Transverse colon (tissue), 4 donors: Measurements from ENCODE around the gene RRBP1. TPM values are rescaled to one million over a fixed set of nuclear protein-coding genes. Genes with fewer than 3 reads are reported as not detected.

ENCODE experiments used
- DNase-seq: peaks from one replicate; pipeline ENCODE4 v3.0.0-alpha.2; 2019
- H3K27ac ChIP-seq, 4 donors: fragments of 200-600 bp; sonication (generic); 2 replicates each; pipeline ENCODE4 v1.5.1; 2016 to 2018; ENCODE audit warnings: inconsistent platforms in 4 of 4
- H3K27me3 ChIP-seq: fragments of 200-600 bp; sonication (generic); 2 replicates; pipeline ENCODE4 v1.5.1; 2017; ENCODE audit warnings: inconsistent platforms
- H3K36me3 ChIP-seq, 4 donors: fragments of 200-600 bp; sonication (generic); 2 replicates each; pipeline ENCODE4 v1.5.1; 2017 to 2019; ENCODE audit warnings: inconsistent platforms in 4 of 4
- H3K4me1 ChIP-seq, 4 donors: fragments of 200-600 bp; sonication (generic); 2 replicates each; pipeline ENCODE4 v1.5.1; 2017 to 2020; ENCODE audit warnings: inconsistent platforms in 4 of 4
- H3K4me3 ChIP-seq, 4 donors: fragments of 200-600 bp; sonication (generic); 1 replicate in 1 of 4; 2 replicates in 3 of 4; pipeline versions ENCODE4 v1.5.1 to v1.6.1; 2017 to 2019; ENCODE audit warnings: inconsistent platforms in 4 of 4
- H3K9me3 ChIP-seq, 2 donors: fragments of 200-600 bp; sonication (generic); 2 replicates each; pipeline ENCODE4 v1.5.1; 2017 to 2019; ENCODE audit warnings: inconsistent platforms in 2 of 2
- CTCF ChIP-seq, 5 experiments: fragments of 200-600 bp in 3 of 5; fragments of 450-650 bp in 2 of 5; sonication (generic) in 3 of 5; IDR thresholded peaks; 1 replicate in 2 of 5; 2 replicates in 3 of 5; pipeline ENCODE4 v1.5.1; 2016 to 2017; ENCODE audit warnings: antibody characterized with exemption in 5 of 5, inconsistent platforms in 3 of 5, mild to moderate bottlenecking in 2 of 5, moderate library complexity in 1 of 5
- EP300 ChIP-seq: sonication (generic); formaldehyde crosslinking; IDR thresholded peaks from one replicate; pipeline ENCODE4 v1.6.1; 2017; ENCODE audit warnings: antibody characterized with exemption, low read depth
- POLR2A ChIP-seq: fragments of 450-650 bp; IDR thresholded peaks from one replicate; pipeline ENCODE4 v1.6.1; 2016; ENCODE audit warnings: antibody characterized with exemption, mild to moderate bottlenecking, moderate library complexity
- POLR2AphosphoS5 ChIP-seq, 3 donors: sonication (generic); formaldehyde crosslinking; IDR thresholded peaks; one replicate each; pipeline ENCODE4 v1.6.1; 2016; ENCODE audit warnings: antibody characterized with exemption in 3 of 3
- WGBS, 2 donors: methylation state at CpG; one replicate each; pipeline ENCODE4 v1.1.5; 2018; ENCODE audit warnings: low coverage in 1 of 2; 5-methylcytosine and 5-hydroxymethylcytosine counted together
- in situ Hi-C, 4 donors: fragments of 200-750 bp; cut with MboI; loops; one replicate each; pipeline versions ENCODE4 v1.15.0 to v1.15.1; 2017; ENCODE audit warnings: low sequenced_read_pairs in 3 of 4, low pct_ligation_motif_present in 1 of 4, low pct_unique_long_range_greater_than_20kb in 1 of 4
- intact Hi-C: fragments of 100-400 bp; cut with DNase I; formaldehyde crosslinking; loops from one replicate; pipeline ENCODE4 v1.15.1; 2023; ENCODE audit warnings: low total_unique reads
- total RNA-seq, 4 donors: library from RNA; depleted of rRNA; stranded (reverse); fragments of >200 nt; gene quantifications; one replicate each; pipeline ENCODE4 v1.1.0, GENCODE V29; 2016

The RRBP1 gene
- total RNA-seq, 4 donors from 2014 or later, result 219 to 403 (median 288) TPM

- TF ChIP-seq EP300, result no peak
- TF ChIP-seq POLR2AphosphoS5 (IDR thresholded peaks at IDR 0.05), result no peak
- no peak for TF ChIP-seq POLR2A
- TF ChIP-seq CTCF (IDR thresholded peaks at IDR 0.05), result no peak
- H3K27me3 ChIP-seq, result no peaks in the 10 kb centered on the region
- WGBS, 2 donors, result 87 to 88% methylated on average over 4 to 7 of the region's 7 CpGs
- H3K4me3 ChIP-seq, result no peak overlapping the region
- no peaks in the 10 kb centered on the region for H3K9me3 ChIP-seq
- no peak for DNase-seq
- H3K4me1 ChIP-seq, result peaks cover 6 to 31% (median 24%) of the 10 kb centered on the region in 4 donors
- intact Hi-C loops (no loop called here), in situ Hi-C loops (loop anchor here in 2 of 4 donors (25.0 kb wide), 2 partner anchors 257 to 282 kb away; no protein-coding TSS in a partner anchor)
- peak overlapping the region in 1 of 4 donors; percentile 4 for H3K27ac ChIP-seq
- H3K36me3 ChIP-seq, result peaks cover 0 to 17% (median 5%) of the 10 kb centered on the region in 4 donors
Measured at GRCh38 chr20:17655286-17655651, 26.8 kb downstream of the RRBP1 start.

- Histone ChIP-seq H3K4me1 (peaks cover 10 to 36% (median 25%) of the 10 kb centered on the region in 4 donors), H3K36me3 (peaks cover 0 to 12% (median 5%) of the 10 kb centered on the region in 4 donors), H3K27ac (peak overlapping the region in 1 of 4 donors; percentile 4), H3K4me3 (no peak overlapping the region), H3K27me3 (no peaks in the 10 kb centered on the region), H3K9me3 (no peaks in the 10 kb centered on the region)
- TF ChIP-seq POLR2A (no peak), CTCF (IDR thresholded peaks at IDR 0.05) (peak; percentile 39 to 56 (median 52)), EP300 (no peak), POLR2AphosphoS5 (IDR thresholded peaks at IDR 0.05) (no peak)
- DNase-seq, result peak; percentile 52
- in situ Hi-C loops, result loop anchor here in 2 of 4 donors (25.0 kb wide), 2 partner anchors 258 to 283 kb away; no protein-coding TSS in a partner anchor
- intact Hi-C loops, result no loop called here
- 60 to 70% methylated on average over 4 to 7 of the region's 7 CpGs for WGBS, 2 donors
Measured at GRCh38 chr20:17654649-17655285, 27.3 kb downstream of the RRBP1 start.

DNA sequence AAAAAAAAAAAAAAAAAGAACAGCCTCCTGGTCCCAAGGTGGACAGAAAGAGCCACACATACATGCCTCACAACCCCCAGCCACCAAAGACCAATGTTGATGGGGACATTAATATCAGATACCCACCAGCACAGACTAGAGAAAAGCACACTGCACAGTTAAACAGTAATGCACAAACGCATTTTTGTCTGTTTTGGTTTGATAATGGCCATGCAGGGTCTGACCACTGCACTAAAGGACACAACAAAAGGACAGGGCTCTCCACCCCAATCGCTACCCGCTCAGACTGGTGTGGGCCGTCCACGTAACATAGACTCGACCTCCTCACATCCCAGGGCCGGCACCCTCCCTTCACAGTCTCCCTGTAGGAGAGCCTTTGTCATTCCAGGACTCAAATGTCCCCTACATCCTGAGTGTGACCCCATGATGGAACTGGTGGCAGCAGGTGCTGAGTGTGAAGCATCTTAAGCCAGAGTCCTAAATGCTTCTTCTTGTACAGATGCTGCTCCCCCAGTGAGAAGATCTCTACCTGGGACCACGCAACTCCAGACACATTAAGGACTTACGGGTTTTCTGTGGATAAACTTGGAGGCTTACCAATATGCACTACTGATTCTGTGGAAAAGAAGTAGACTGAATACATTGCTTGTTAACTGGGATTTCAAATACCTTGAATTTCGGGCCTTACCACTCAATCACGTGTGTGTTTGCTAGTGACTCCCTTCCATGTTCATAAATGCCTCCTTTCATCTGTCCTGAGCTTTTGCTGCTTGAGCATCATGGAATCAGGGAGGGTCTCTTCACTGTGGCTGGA, 28.0 kb downstream of the RRBP1 start:
- intact Hi-C loops (no loop called here), in situ Hi-C loops (loop anchor here in 2 of 4 donors (25.0 kb wide), 2 partner anchors 258 to 283 kb away; no protein-coding TSS in a partner anchor)
- DNase-seq, result no peak
- no peak overlapping the region for H3K4me3 ChIP-seq
- peaks cover 18 to 43% (median 32%) of the 10 kb centered on the region in 4 donors for H3K4me1 ChIP-seq
- no peaks in the 10 kb centered on the region for H3K27me3 ChIP-seq
- peaks cover 0 to 10% (median 4%) of the 10 kb centered on the region in 4 donors for H3K36me3 ChIP-seq
- no peaks in the 10 kb centered on the region for H3K9me3 ChIP-seq
- no peak overlapping the region for H3K27ac ChIP-seq
- TF ChIP-seq EP300 (no peak), CTCF (IDR thresholded peaks at IDR 0.05) (no peak), POLR2AphosphoS5 (IDR thresholded peaks at IDR 0.05) (no peak), POLR2A (no peak)
- WGBS, 2 donors, result 87% methylated on average over 3 to 11 of the region's 11 CpGs

DNA sequence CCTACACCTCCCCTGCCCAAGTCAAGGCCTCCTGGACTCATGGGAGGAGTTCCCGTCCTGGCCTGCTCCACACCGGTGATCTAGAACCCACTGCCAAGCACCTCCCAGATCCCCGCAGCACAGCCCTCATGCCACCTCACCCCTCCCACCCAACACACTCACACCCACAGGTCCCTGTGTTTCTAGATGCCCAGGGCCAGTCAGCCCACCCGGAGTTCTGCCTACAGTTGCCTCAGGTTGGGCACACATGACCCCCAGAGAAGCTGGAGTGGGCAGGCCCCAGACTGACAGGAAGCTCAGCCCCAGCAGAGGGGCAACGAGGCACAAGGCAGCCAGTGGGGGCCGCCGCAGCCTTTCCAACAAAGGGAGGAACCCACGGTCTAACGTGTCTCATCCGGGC, 29.6 kb downstream of the RRBP1 start:
- H3K27me3 ChIP-seq, result no peaks in the 10 kb centered on the region
- in situ Hi-C loops (loop anchor here in 2 of 4 donors (25.0 kb wide), 2 partner anchors 260 to 285 kb away; no protein-coding TSS in a partner anchor), intact Hi-C loops (no loop called here)
- H3K27ac ChIP-seq, result no peak overlapping the region
- no peak overlapping the region for H3K4me3 ChIP-seq
- TF ChIP-seq POLR2A, result no peak
- no peak for TF ChIP-seq POLR2AphosphoS5 (IDR thresholded peaks at IDR 0.05)
- TF ChIP-seq CTCF (IDR thresholded peaks at IDR 0.05), result no peak
- no peak for TF ChIP-seq EP300
- WGBS, 2 donors, result 82% methylated on average over 5 of the region's 10 CpGs; no CpG with 5 or more reads in 1 of the 2 donors
- no peaks in the 10 kb centered on the region for H3K36me3 ChIP-seq
- H3K9me3 ChIP-seq, result no peaks in the 10 kb centered on the region
- DNase-seq, result no peak
- peaks cover 34 to 57% (median 46%) of the 10 kb centered on the region in 4 donors for H3K4me1 ChIP-seq
